Testis (tissue), 2 donors: ENCODE data around the gene SKAP1.

Experiments
- CTCF ChIP-seq, 3 experiments: fragments of 450-650 bp in 2 of 3; fragments of 200-600 bp in 1 of 3; sonication (generic) in 1 of 3; IDR thresholded peaks; one replicate each; pipeline ENCODE4 v1.5.1; 2016 to 2019; ENCODE audit warnings: antibody characterized with exemption in 3 of 3, mild to moderate bottlenecking in 2 of 3, moderate library complexity in 1 of 3
- POLR2A ChIP-seq: fragments of 450-650 bp; IDR thresholded peaks from one replicate; pipeline ENCODE4 v1.6.1; 2017; ENCODE audit warnings: antibody characterized with exemption, mild to moderate bottlenecking, moderate library complexity

DNA sequence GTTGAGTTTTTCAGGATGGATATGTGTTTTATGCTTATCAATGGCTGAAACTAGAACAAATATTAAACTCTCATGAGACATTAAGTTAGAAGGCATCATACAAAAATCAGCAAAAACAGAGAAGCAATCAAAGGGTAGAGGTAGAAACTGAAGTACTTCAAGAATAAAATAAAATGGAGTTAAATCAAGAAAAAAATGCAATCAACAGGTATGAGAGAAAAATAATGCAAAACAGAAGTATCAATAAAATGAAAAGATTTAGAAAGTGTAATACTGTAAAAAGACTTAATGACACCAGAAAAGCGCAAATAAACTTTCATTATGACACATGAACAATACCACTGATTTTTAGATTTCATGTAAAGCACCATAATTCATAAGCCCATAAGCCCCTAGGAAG lies 112.3 kb downstream of the SKAP1 start:
- no peak for TF ChIP-seq POLR2A
- no peak for TF ChIP-seq CTCF (IDR thresholded peaks at IDR 0.05)
